H9 (cell line): ENCODE results near the gene RAB27B. TPM values are rescaled to one million over a fixed set of nuclear protein-coding genes. Genes with fewer than 3 reads are reported as not detected.

Experiments
- DNase-seq: peaks from one replicate; pipeline ENCODE4 v3.0.0-alpha.2; 2017
- H2AFZ ChIP-seq: one replicate; pipeline ENCODE4 v1.6.1; 2013; ENCODE audit warnings: mild to moderate bottlenecking, low read length, control low read depth, moderate library complexity
- H2AK5ac ChIP-seq: 2 replicates; pipeline ENCODE4 v1.6.1; 2013; ENCODE audit warnings: low read length, control low read depth, mixed read lengths; ENCODE audit not compliant: insufficient read length
- H2BK120ac ChIP-seq: one replicate; pipeline ENCODE4 v1.6.1; 2013; ENCODE audit warnings: low read depth, mild to moderate bottlenecking, low read length, control low read depth, inconsistent platforms; ENCODE audit not compliant: poor library complexity, severe bottlenecking
- H2BK12ac ChIP-seq: 2 replicates; pipeline ENCODE4 v1.6.1; 2013; ENCODE audit warnings: low read length, control low read depth, mixed read lengths, low read depth; ENCODE audit not compliant: insufficient read length
- H2BK15ac ChIP-seq: 2 replicates; pipeline ENCODE4 v1.6.1; 2013; ENCODE audit warnings: low read depth, low read length, control low read depth
- H2BK20ac ChIP-seq: one replicate; pipeline ENCODE4 v1.6.1; 2013; ENCODE audit warnings: low read depth, mild to moderate bottlenecking, low read length, control low read depth, inconsistent platforms; ENCODE audit not compliant: poor library complexity, severe bottlenecking
- H2BK5ac ChIP-seq: 2 replicates; pipeline ENCODE4 v1.6.1; 2013; ENCODE audit warnings: low read length, control low read depth, mixed read lengths; ENCODE audit not compliant: insufficient read length
- H3K14ac ChIP-seq: 2 replicates; pipeline ENCODE4 v1.6.1; 2013; ENCODE audit warnings: low read length, control low read depth; ENCODE audit not compliant: insufficient read depth
- H3K18ac ChIP-seq: 2 replicates; pipeline ENCODE4 v1.6.1; 2013; ENCODE audit warnings: low read depth, mild to moderate bottlenecking, mixed read lengths, low read length, control low read depth; ENCODE audit not compliant: insufficient read length
- H3K23ac ChIP-seq: 2 replicates; pipeline ENCODE4 v1.6.1; 2013; ENCODE audit warnings: low read length, control low read depth, mixed read lengths, low read depth; ENCODE audit not compliant: insufficient read length
- H3K23me2 ChIP-seq: 2 replicates; pipeline ENCODE4 v1.6.1; 2013; ENCODE audit warnings: low read depth, mild to moderate bottlenecking, mixed read lengths, low read length, control low read depth; ENCODE audit not compliant: insufficient read length, poor library complexity, severe bottlenecking
- H3K27ac ChIP-seq: 2 replicates; pipeline ENCODE4 v1.5.1; 2013; ENCODE audit warnings: low read length, control low read depth, mixed read lengths, low read depth; ENCODE audit not compliant: insufficient read length
- H3K27me3 ChIP-seq: 2 replicates; pipeline ENCODE4 v1.6.1; 2013; ENCODE audit warnings: low read length, control low read depth, inconsistent platforms; ENCODE audit not compliant: insufficient read depth
- H3K4ac ChIP-seq: 2 replicates; pipeline ENCODE4 v1.6.1; 2013; ENCODE audit warnings: low read depth, mild to moderate bottlenecking, control low read depth, inconsistent platforms, low read length, moderate library complexity
- H3K4me1 ChIP-seq: 2 replicates; pipeline ENCODE4 v1.6.1; 2013; ENCODE audit warnings: low read length, control low read depth, inconsistent platforms; ENCODE audit not compliant: insufficient read depth
- H3K4me2 ChIP-seq: 2 replicates; pipeline ENCODE4 v1.6.1; 2013; ENCODE audit warnings: low read length, control low read depth, mixed read lengths; ENCODE audit not compliant: insufficient read length, insufficient read depth
- H3K56ac ChIP-seq: 2 replicates; pipeline ENCODE4 v1.6.1; 2013; ENCODE audit warnings: low read depth, mild to moderate bottlenecking, mixed read lengths, low read length, control low read depth; ENCODE audit not compliant: insufficient read length
- H3K79me1 ChIP-seq: 2 replicates; pipeline ENCODE4 v1.6.1; 2013; ENCODE audit warnings: low read depth, mild to moderate bottlenecking, moderate library complexity, low read length, control low read depth, inconsistent platforms; ENCODE audit not compliant: insufficient read depth, poor library complexity, severe bottlenecking
- H3K79me2 ChIP-seq: 2 replicates; pipeline ENCODE4 v1.6.1; 2013; ENCODE audit warnings: low read length, control low read depth, inconsistent platforms; ENCODE audit not compliant: insufficient read depth
- H3K9ac ChIP-seq: 2 replicates; pipeline ENCODE4 v1.6.1; 2013; ENCODE audit warnings: low read length, control low read depth, mixed read lengths; ENCODE audit not compliant: insufficient read length; ENCODE audit errors: extremely low read depth
- H3K9me3 ChIP-seq: one replicate; pipeline ENCODE4 v1.6.1; 2013; ENCODE audit warnings: low read depth, low read length, inconsistent platforms; ENCODE audit not compliant: control insufficient read depth
- H3T11ph ChIP-seq: one replicate; pipeline ENCODE4 v1.6.1; 2013; ENCODE audit warnings: mild to moderate bottlenecking, low read length, control low read depth, inconsistent platforms
- H4K20me1 ChIP-seq: one replicate; pipeline ENCODE4 v1.6.1; 2013; ENCODE audit not compliant: control insufficient read depth, insufficient read length, insufficient read depth
- H4K5ac ChIP-seq: 2 replicates; pipeline ENCODE4 v1.6.1; 2013; ENCODE audit warnings: low read depth, mild to moderate bottlenecking, mixed read lengths, low read length, control low read depth; ENCODE audit not compliant: insufficient read length
- H4K8ac ChIP-seq: replicated peaks from 2 replicates; pipeline ENCODE4 v1.6.1; 2013; ENCODE audit warnings: low read length, control low read depth, mixed read lengths, low read depth; ENCODE audit not compliant: insufficient read length
- H4K91ac ChIP-seq: 2 replicates; pipeline ENCODE4 v1.6.1; 2013; ENCODE audit warnings: low read depth, mild to moderate bottlenecking, moderate library complexity, mixed read lengths, low read length, control low read depth; ENCODE audit not compliant: insufficient read length
- H3K27ac Mint-ChIP-seq, 3 experiments: 2 replicates in 2 of 3; 3 replicates in 1 of 3; pipeline ENCODE4 v1.8.0; 2020 to 2021; ENCODE audit warnings: mixed read lengths in 3 of 3, mild to moderate bottlenecking in 1 of 3, moderate library complexity in 1 of 3
- H3K27me3 Mint-ChIP-seq: 2 replicates; pipeline ENCODE4 v1.8.0; 2021; ENCODE audit warnings: low read depth, mild to moderate bottlenecking, moderate library complexity, mixed read lengths
- H3K36me3 Mint-ChIP-seq, 3 experiments: 2 replicates in 2 of 3; 3 replicates in 1 of 3; pipeline ENCODE4 v1.8.0; 2020 to 2021; ENCODE audit warnings: low read depth in 3 of 3, mixed read lengths in 3 of 3; ENCODE audit not compliant: insufficient read depth in 1 of 3
- H3K4me1 Mint-ChIP-seq, 2 experiments: 2 replicates each; pipeline ENCODE4 v1.8.0; 2020; ENCODE audit warnings: mixed read lengths in 2 of 2
- H3K4me3 Mint-ChIP-seq, 2 experiments: 2 replicates in 1 of 2; 3 replicates in 1 of 2; pipeline ENCODE4 v1.8.0; 2020 to 2021; ENCODE audit warnings: mild to moderate bottlenecking in 2 of 2, mixed read lengths in 2 of 2, moderate library complexity in 1 of 2
- H3K9me3 Mint-ChIP-seq, 2 experiments: 2 replicates in 1 of 2; 3 replicates in 1 of 2; pipeline ENCODE4 v1.8.0; 2020; ENCODE audit warnings: mild to moderate bottlenecking in 2 of 2, mixed read lengths in 2 of 2, moderate library complexity in 1 of 2
- WGBS: extraction: QIAGEN DNeasy Blood & Tissue Kit; methylation state at CpG from one replicate; pipeline ENCODE4 v1.1.7; 2013; ENCODE audit warnings: missing lambda C conversion rate, low lambda C conversion rate, mixed read lengths; ENCODE audit not compliant: insufficient read length; ENCODE audit errors: extremely low coverage; 5-methylcytosine and 5-hydroxymethylcytosine counted together
- total RNA-seq: library from RNA; stranded (reverse); gene quantifications from 2 replicates; pipeline ENCODE4 v1.2.1, GENCODE V29; 2021
- TF ChIP-seq, protein P1 (sequence below): fragments of 200-600 bp; sonication (generic); conservative IDR thresholded peaks from 3 replicates; pipeline ENCODE4 v1.8.0; 2021; ENCODE audit warnings: antibody characterized with exemption, mild to moderate bottlenecking

The RAB27B gene
- total RNA-seq, 1 experiment from 2014 or later: 0.15 TPM

GRCh38 chr18:54919412-54919811 lies 91.1 kb downstream of the RAB27B start:
- H2BK5ac ChIP-seq: no peak overlapping the region
- H4K20me1 ChIP-seq: no peaks in the 10 kb centered on the region
- H3K4me2 ChIP-seq: no peak overlapping the region
- no peaks in the 10 kb centered on the region for H3K9me3 ChIP-seq
- H3K18ac ChIP-seq: no peak overlapping the region
- H3K4me1 Mint-ChIP-seq: peaks cover 6 to 12% of the 10 kb centered on the region in 2 experiments; a peak in 3 of 4 replicates
- no peak overlapping the region for H2AFZ ChIP-seq
- DNase-seq: no peak
- no peaks in the 10 kb centered on the region for H3K23me2 ChIP-seq
- no peak overlapping the region for H3T11ph ChIP-seq
- no peak overlapping the region for H3K27ac Mint-ChIP-seq
- H3K4me3 Mint-ChIP-seq: no peak overlapping the region
- H3K23ac ChIP-seq: no peak overlapping the region
- no peak overlapping the region for H3K27ac ChIP-seq
- no peak overlapping the region for H3K14ac ChIP-seq
- no peak overlapping the region for H4K91ac ChIP-seq
- no peaks in the 10 kb centered on the region for H3K27me3 Mint-ChIP-seq
- no peak overlapping the region for H2AK5ac ChIP-seq
- no peak overlapping the region for H4K5ac ChIP-seq
- no peaks in the 10 kb centered on the region for H3K79me1 ChIP-seq
- H3K79me2 ChIP-seq: no peaks in the 10 kb centered on the region
- TF ChIP-seq, protein P1, sequence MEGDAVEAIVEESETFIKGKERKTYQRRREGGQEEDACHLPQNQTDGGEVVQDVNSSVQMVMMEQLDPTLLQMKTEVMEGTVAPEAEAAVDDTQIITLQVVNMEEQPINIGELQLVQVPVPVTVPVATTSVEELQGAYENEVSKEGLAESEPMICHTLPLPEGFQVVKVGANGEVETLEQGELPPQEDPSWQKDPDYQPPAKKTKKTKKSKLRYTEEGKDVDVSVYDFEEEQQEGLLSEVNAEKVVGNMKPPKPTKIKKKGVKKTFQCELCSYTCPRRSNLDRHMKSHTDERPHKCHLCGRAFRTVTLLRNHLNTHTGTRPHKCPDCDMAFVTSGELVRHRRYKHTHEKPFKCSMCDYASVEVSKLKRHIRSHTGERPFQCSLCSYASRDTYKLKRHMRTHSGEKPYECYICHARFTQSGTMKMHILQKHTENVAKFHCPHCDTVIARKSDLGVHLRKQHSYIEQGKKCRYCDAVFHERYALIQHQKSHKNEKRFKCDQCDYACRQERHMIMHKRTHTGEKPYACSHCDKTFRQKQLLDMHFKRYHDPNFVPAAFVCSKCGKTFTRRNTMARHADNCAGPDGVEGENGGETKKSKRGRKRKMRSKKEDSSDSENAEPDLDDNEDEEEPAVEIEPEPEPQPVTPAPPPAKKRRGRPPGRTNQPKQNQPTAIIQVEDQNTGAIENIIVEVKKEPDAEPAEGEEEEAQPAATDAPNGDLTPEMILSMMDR: no peak
- no peak overlapping the region for H3K4ac ChIP-seq
- no peak overlapping the region for H2BK120ac ChIP-seq
- no peak overlapping the region for H3K9ac ChIP-seq
- H3K4me1 ChIP-seq: no peaks in the 10 kb centered on the region
- no CpG with 5 or more reads among the region's 6 CpGs for WGBS
- no peak overlapping the region for H2BK15ac ChIP-seq
- no peak overlapping the region for H2BK20ac ChIP-seq
- H3K27me3 ChIP-seq: no peaks in the 10 kb centered on the region
- H3K36me3 Mint-ChIP-seq: no peaks in the 10 kb centered on the region
- H3K9me3 Mint-ChIP-seq: no peaks in the 10 kb centered on the region
- no peak overlapping the region for H3K56ac ChIP-seq
- no peak overlapping the region for H2BK12ac ChIP-seq
- no peak overlapping the region for H4K8ac ChIP-seq
